Ovary (tissue), 9 donors: Measurements from ENCODE around the gene LPIN3. TPM values are rescaled to one million over a fixed set of nuclear protein-coding genes. Genes with fewer than 3 reads are reported as not detected.
A peak's percentile ranks its signal among the peaks of the same experiment; 100 is the strongest.

Experiments
- DNase-seq, 5 donors: peaks; one replicate each; pipeline ENCODE4 v3.0.0-alpha.2; 2019 to 2020
- H3K27ac ChIP-seq, 2 donors: fragments of 200-600 bp; one replicate each; pipeline versions ENCODE4 v1.5.1 to v1.8.0; 2019 to 2022
- H3K27me3 ChIP-seq: fragments of 200-600 bp; one replicate; pipeline ENCODE4 v1.8.0; 2022
- H3K36me3 ChIP-seq: fragments of 200-600 bp; sonication (generic); one replicate; pipeline ENCODE4 v1.5.1; 2019
- H3K4me1 ChIP-seq: one replicate; pipeline ENCODE4 v1.8.1; 2013; ENCODE audit warnings: mild to moderate bottlenecking, moderate library complexity; ENCODE audit not compliant: insufficient read depth
- H3K4me3 ChIP-seq: fragments of 200-600 bp; sonication (generic); one replicate; pipeline ENCODE4 v1.5.1; 2017
- H3K9me3 ChIP-seq, 2 donors: fragments of 200-600 bp in 1 of 2; sonication (generic) in 1 of 2; one replicate each; pipeline versions ENCODE4 v1.5.1 to v1.8.1; 2013 to 2019; ENCODE audit warnings: mild to moderate bottlenecking in 1 of 2, moderate library complexity in 1 of 2
- CTCF ChIP-seq, 3 donors: fragments of 450-650 bp in 2 of 3; fragments of 200-600 bp in 1 of 3; IDR thresholded peaks; one replicate each; pipeline versions ENCODE4 v1.5.1 to v1.8.0; 2016 to 2022; ENCODE audit warnings: antibody characterized with exemption in 3 of 3, mild to moderate bottlenecking in 1 of 3
- EP300 ChIP-seq: sonication (generic); formaldehyde crosslinking; IDR thresholded peaks from one replicate; pipeline ENCODE4 v1.6.1; 2017; ENCODE audit warnings: antibody characterized with exemption
- POLR2A ChIP-seq: fragments of 450-650 bp; IDR thresholded peaks from one replicate; pipeline ENCODE4 v1.6.1; 2017; ENCODE audit warnings: antibody characterized with exemption, mild to moderate bottlenecking, moderate library complexity
- WGBS, 3 donors: extraction: QIAGEN DNeasy Blood & Tissue Kit in 1 of 3; methylation state at CpG; one replicate each; pipeline versions ENCODE4 v1.1.5 to v1.1.7; 2013 to 2017; 5-methylcytosine and 5-hydroxymethylcytosine counted together
- intact Hi-C, 4 donors: fragments of 100-400 bp; cut with DNase I; formaldehyde crosslinking; loops; one replicate each; pipeline versions ENCODE4 v1.11.0 to v1.15.1; 2022 to 2023
- polyA plus RNA-seq, 2 donors: library from polyadenylated mRNA; stranded (reverse); fragments of 200-250 nt in 1 of 2; fragments of 350-450 nt in 1 of 2; fragmentation: Illumina TruSeq in 1 of 2; extraction: RNeasy Lipid Tissue Mini Kit (QIAGEN cat#74804) in 1 of 2; gene quantifications; one replicate each; pipeline ENCODE4 v1.2.3, GENCODE V29; 2013 to 2014
- total RNA-seq, 7 donors: library from RNA; depleted of rRNA in 2 of 7; stranded (reverse); fragments of >200 nt in 2 of 7; fragmentation: NEBNext Ultra II Directional in 3 of 7; extraction: Animal tissue kit (Norgen Biotek cat#: 25700) in 3 of 7; gene quantifications; one replicate each; pipeline versions ENCODE4 v1.1.0 to v1.2.4, GENCODE V29; 2016 to 2023
- donor health status: DM: no; HTN: no; CAD: no; lungs with moderate emphysema.
- donor health status: DM: no; HTN: no; CAD: no.
- donor health status: Bipolar disorder and iron deficiency.
- donor health status: DM: yes; HTN: yes; CAD: no.
- donor health status: DM: no; HTN: no; CAD: no.
- donor health status: DM: yes; HTN: yes; CAD: no.

The LPIN3 gene
- total and polyA plus RNA-seq, 9 donors: 5.1 to 21.6 (median 12.5) TPM

GRCh38 chr20:41306061-41306727, 34.4 kb upstream of the LPIN3 start:
- peaks cover 17% of the 10 kb centered on the region for H3K4me1 ChIP-seq
- H3K4me3 ChIP-seq: no peak overlapping the region
- no peak overlapping the region for H3K27ac ChIP-seq
- 94 to 95% (median 95%) methylated on average over 5 of the region's 5 CpGs for WGBS, 3 donors
- no peak for TF ChIP-seq EP300
- TF ChIP-seq POLR2A: no peak
- TF ChIP-seq CTCF (IDR thresholded peaks at IDR 0.05): no peak
- H3K36me3 ChIP-seq: no peaks in the 10 kb centered on the region
- no peaks in the 10 kb centered on the region for H3K9me3 ChIP-seq
- no peaks in the 10 kb centered on the region for H3K27me3 ChIP-seq
- no peak for DNase-seq
- intact Hi-C loops: no loop called here

- Histone ChIP-seq H3K4me1 (peaks cover 17% of the 10 kb centered on the region), H3K9me3 (no peaks in the 10 kb centered on the region), H3K36me3 (no peaks in the 10 kb centered on the region), H3K4me3 (no peak overlapping the region), H3K27ac (no peak overlapping the region), H3K27me3 (no peaks in the 10 kb centered on the region)
- whole genome bisulfite sequencing, 3 donors: 96 to 100% (median 96%) methylated on average over 1 of the region's 1 CpG
- intact Hi-C loops: no loop called here
- no peak for DNase-seq
- TF ChIP-seq CTCF (IDR thresholded peaks at IDR 0.05): no peak
- no peak for TF ChIP-seq POLR2A
- TF ChIP-seq EP300: no peak
These were observed 33.6 kb upstream of the LPIN3 start for GRCh38 chr20:41307021-41307420.

GRCh38 chr20:41308290-41308711, 32.3 kb upstream of the LPIN3 start:
- Histone ChIP-seq H3K9me3 (no peaks in the 10 kb centered on the region), H3K4me3 (no peak overlapping the region), H3K27ac (no peak overlapping the region), H3K36me3 (no peaks in the 10 kb centered on the region), H3K27me3 (no peaks in the 10 kb centered on the region), H3K4me1 (peaks cover 24% of the 10 kb centered on the region)
- WGBS, 3 donors: 2 to 11% (median 6%) methylated on average over 1 of the region's 1 CpG
- TF ChIP-seq POLR2A: peak; percentile 8
- no peak for TF ChIP-seq CTCF (IDR thresholded peaks at IDR 0.05)
- intact Hi-C loops: no loop called here
- DNase-seq: no peak

GRCh38 chr20:41308726-41309413, 31.8 kb upstream of the LPIN3 start:
- no peak for TF ChIP-seq POLR2A
- TF ChIP-seq EP300: no peak
- no peak for TF ChIP-seq CTCF (IDR thresholded peaks at IDR 0.05)
- no peak overlapping the region for H3K27ac ChIP-seq
- H3K36me3 ChIP-seq: no peaks in the 10 kb centered on the region
- intact Hi-C loops: no loop called here
- no peaks in the 10 kb centered on the region for H3K9me3 ChIP-seq
- no peak overlapping the region for H3K4me3 ChIP-seq
- no peaks in the 10 kb centered on the region for H3K27me3 ChIP-seq
- WGBS, 3 donors: 13 to 30% (median 18%) methylated on average over 3 of the region's 3 CpGs
- H3K4me1 ChIP-seq: peaks cover 24% of the 10 kb centered on the region
- DNase-seq: no peak
